IMR-90 (cell line): ENCODE results near the gene GP9. TPM values are rescaled to one million over a fixed set of nuclear protein-coding genes. Genes with fewer than 3 reads are reported as not detected.

Experiments used
- ATAC-seq: fragments of 200-7000 bp; cut with Tn5 transposase; 2 replicates; pipeline ENCODE4 v1.9.1; 2020; ENCODE audit warnings: low read depth, mild to moderate bottlenecking, moderate library complexity
- BruUV-seq: library from RNA; stranded (reverse); fragments of 400-500 nt; replicated peaks from 2 replicates; lab custom pipeline; 2021; lab: Mats Ljungman, UMichigan
- CTCF ChIA-PET: fragments of 300-600 bp; formaldehyde crosslinking; extraction: SDS; loops from one replicate; lab custom pipeline; 2021; ENCODE audit warnings: antibody characterized with exemption; lab: Yijun Ruan, JAX
- POLR2A ChIA-PET: fragments of 300-600 bp; sonication (Branson Sonifier 250); formaldehyde crosslinking; loops from one replicate; lab custom pipeline; 2022; ENCODE audit warnings: antibody characterized with exemption; ENCODE audit not compliant: unreplicated experiment; lab: Charles Lee
- DNase-seq: peaks from one replicate; pipeline ENCODE4 v3.0.0; 2013
- H2AFZ ChIP-seq: replicated peaks from 2 replicates; pipeline ENCODE3; 2013; ENCODE audit warnings: low read length, mild to moderate bottlenecking; ENCODE audit not compliant: poor library complexity
- H2AK5ac ChIP-seq: 2 replicates; pipeline ENCODE4 v1.6.1; 2013; ENCODE audit warnings: low read depth, low read length, inconsistent platforms
- H2AK9ac ChIP-seq: replicated peaks from 2 replicates; pipeline ENCODE3; 2013; ENCODE audit warnings: mild to moderate bottlenecking, low read depth, low read length, moderate library complexity; ENCODE audit not compliant: poor library complexity
- H2BK120ac ChIP-seq: 2 replicates; pipeline ENCODE4 v1.6.1; 2013; ENCODE audit warnings: low read depth, low read length, inconsistent platforms
- H2BK15ac ChIP-seq: 3 replicates; pipeline ENCODE4 v1.6.1; 2013; ENCODE audit warnings: low read depth, low read length, inconsistent platforms
- H2BK20ac ChIP-seq: 2 replicates; pipeline ENCODE4 v1.6.1; 2013; ENCODE audit warnings: low read depth, mild to moderate bottlenecking, inconsistent platforms, low read length, moderate library complexity
- H2BK5ac ChIP-seq: 2 replicates; pipeline ENCODE4 v1.6.1; 2013; ENCODE audit warnings: mild to moderate bottlenecking, low read depth, low read length, inconsistent platforms; ENCODE audit not compliant: poor library complexity, severe bottlenecking
- H3K14ac ChIP-seq: replicated peaks from 2 replicates; pipeline ENCODE4 v1.6.1; 2013; ENCODE audit warnings: low read depth, low read length, inconsistent platforms
- H3K18ac ChIP-seq: 2 replicates; pipeline ENCODE4 v1.6.1; 2013; ENCODE audit warnings: low read depth, low read length, control low read depth
- H3K23ac ChIP-seq: 2 replicates; pipeline ENCODE4 v1.6.1; 2013; ENCODE audit warnings: low read depth, low read length, inconsistent platforms
- H3K27ac ChIP-seq: 2 replicates; pipeline ENCODE4 v1.5.1; 2013; ENCODE audit warnings: mild to moderate bottlenecking, control low read depth, low read length; ENCODE audit not compliant: insufficient read depth
- H3K27me3 ChIP-seq: 2 replicates; pipeline ENCODE4 v1.6.1; 2013; ENCODE audit warnings: low read length; ENCODE audit not compliant: control insufficient read depth, insufficient read depth
- H3K36me3 ChIP-seq: 2 replicates; pipeline ENCODE4 v1.6.1; 2013; ENCODE audit warnings: low read length, mixed read lengths; ENCODE audit not compliant: control insufficient read depth, insufficient read depth
- H3K4ac ChIP-seq: 2 replicates; pipeline ENCODE4 v1.6.1; 2013; ENCODE audit warnings: low read depth, low read length, inconsistent platforms
- H3K4me1 ChIP-seq: 2 replicates; pipeline ENCODE4 v1.6.1; 2013; ENCODE audit warnings: low read length, mixed read lengths; ENCODE audit not compliant: control insufficient read depth, insufficient read depth
- H3K4me2 ChIP-seq: 2 replicates; pipeline ENCODE4 v1.6.1; 2013; ENCODE audit warnings: low read depth, mild to moderate bottlenecking, control low read depth, low read length, moderate library complexity
- H3K4me3 ChIP-seq: 2 replicates; pipeline ENCODE4 v1.5.1; 2013; ENCODE audit warnings: low read depth, mild to moderate bottlenecking, control low read depth, low read length, moderate library complexity; ENCODE audit not compliant: insufficient read depth
- H3K56ac ChIP-seq: 2 replicates; pipeline ENCODE4 v1.6.1; 2013; ENCODE audit warnings: low read length, inconsistent platforms; ENCODE audit not compliant: insufficient read depth; ENCODE audit errors: extremely low read depth
- H3K79me1 ChIP-seq, 2 experiments: 2 replicates each; pipeline ENCODE4 v1.6.1; 2013; ENCODE audit warnings: low read length in 2 of 2, inconsistent platforms in 1 of 2, low read depth in 1 of 2
- H3K9ac ChIP-seq: 2 replicates; pipeline ENCODE4 v1.6.1; 2013; ENCODE audit warnings: low read depth, low read length, control low read depth
- H3K9me1 ChIP-seq: 2 replicates; pipeline ENCODE4 v1.6.1; 2013; ENCODE audit warnings: low read length, inconsistent platforms; ENCODE audit not compliant: insufficient read depth
- H3K9me3 ChIP-seq: 2 replicates; pipeline ENCODE4 v1.6.1; 2013; ENCODE audit warnings: low read length; ENCODE audit not compliant: control insufficient read depth, insufficient read depth
- H4K20me1 ChIP-seq: 2 replicates; pipeline ENCODE4 v1.6.1; 2013; ENCODE audit warnings: low read length, inconsistent platforms; ENCODE audit not compliant: insufficient read depth
- H4K5ac ChIP-seq: 2 replicates; pipeline ENCODE4 v1.6.1; 2013; ENCODE audit warnings: mild to moderate bottlenecking, low read depth, low read length, control low read depth
- H4K8ac ChIP-seq, 2 experiments: 2 replicates each; pipeline ENCODE4 v1.6.1; 2013; ENCODE audit warnings: low read depth in 2 of 2, low read length in 2 of 2, control low read depth in 1 of 2, inconsistent platforms in 1 of 2
- H4K91ac ChIP-seq: 2 replicates; pipeline ENCODE4 v1.6.1; 2013; ENCODE audit warnings: low read depth, low read length, inconsistent platforms; ENCODE audit not compliant: insufficient read depth
- CEBPB ChIP-seq: IDR thresholded peaks from 2 replicates; pipeline ENCODE4 v1.6.1; 2012; ENCODE audit warnings: low read depth, low read length, improper control_type of control experiment
- CHD1 ChIP-seq: IDR thresholded peaks from 2 replicates; pipeline ENCODE4 v1.6.1; 2012; ENCODE audit warnings: low read depth, low read length, improper control_type of control experiment
- FOS ChIP-seq: fragments of 150-350 bp; IDR thresholded peaks from 2 replicates; pipeline ENCODE4 v1.6.1; 2016; ENCODE audit warnings: low read depth, low read length
- MAFK ChIP-seq: IDR thresholded peaks from 2 replicates; pipeline ENCODE4 v1.6.1; 2012; ENCODE audit warnings: low read depth, low read length, improper control_type of control experiment
- MAZ ChIP-seq: IDR thresholded peaks from 2 replicates; pipeline ENCODE4 v1.6.1; 2012; ENCODE audit warnings: low read depth, mild to moderate bottlenecking, low read length, improper control_type of control experiment, moderate library complexity, borderline replicate concordance
- MXI1 ChIP-seq: IDR thresholded peaks from 2 replicates; pipeline ENCODE4 v1.6.1; 2012; ENCODE audit warnings: low read depth, mild to moderate bottlenecking, low read length, moderate library complexity, borderline replicate concordance
- WGBS, 2 experiments: methylation state at CpG; one replicate each; pipeline versions ENCODE4 v1.1.5 to v1.1.7; 2013; ENCODE audit warnings: missing lambda C conversion rate in 2 of 2; ENCODE audit not compliant: insufficient read length in 1 of 2; ENCODE audit errors: extremely low coverage in 2 of 2; 5-methylcytosine and 5-hydroxymethylcytosine counted together
- dilution Hi-C: fragments of 300-500 bp; cut with HindIII; formaldehyde crosslinking; loops from one replicate; pipeline ENCODE4 v1.14.3; 2018; ENCODE audit warnings: low sequenced_read_pairs; ENCODE audit not compliant: unreplicated experiment
- in situ Hi-C: fragments of 300-500 bp; cut with MboI; formaldehyde crosslinking; loops from 3 replicates; pipeline ENCODE4 v1.14.3; 2019; ENCODE audit warnings: low sequenced_read_pairs, inconsistent platforms, mixed read lengths
- intact Hi-C: fragments of 100-400 bp; cut with micrococcal nuclease; formaldehyde crosslinking; loops from 2 replicates; pipeline ENCODE4 v1.10.0; 2022
- polyA plus RNA-seq, 3 experiments: library from polyadenylated mRNA; depleted of rRNA; stranded (reverse); fragments of >200 nt; gene quantifications; 2 replicates each; pipeline ENCODE4 v1.2.3, GENCODE V29; 2012; ENCODE audit warnings: low replicate concordance in 1 of 3
- total RNA-seq: library from RNA; depleted of rRNA; stranded (reverse); fragments of >200 nt; gene quantifications from 2 replicates; pipeline ENCODE4 v1.2.3, GENCODE V29; 2012
- TF ChIP-seq, protein P1 (sequence below): conservative IDR thresholded peaks from 2 replicates; pipeline ENCODE4 v1.5.1; 2012; ENCODE audit warnings: mild to moderate bottlenecking, low read depth, low read length, improper control_type of control experiment
- TF ChIP-seq, protein P2 (sequence below): fragments of 150-350 bp; IDR thresholded peaks from 2 replicates; pipeline ENCODE4 v1.6.1; 2017; ENCODE audit warnings: mild to moderate bottlenecking, antibody characterized with exemption, low read length, low read depth

GP9 gene
- total and polyA plus RNA-seq, 2 of the 4 experiments (the other 2 are of a cell fraction) = not detected

DNA sequence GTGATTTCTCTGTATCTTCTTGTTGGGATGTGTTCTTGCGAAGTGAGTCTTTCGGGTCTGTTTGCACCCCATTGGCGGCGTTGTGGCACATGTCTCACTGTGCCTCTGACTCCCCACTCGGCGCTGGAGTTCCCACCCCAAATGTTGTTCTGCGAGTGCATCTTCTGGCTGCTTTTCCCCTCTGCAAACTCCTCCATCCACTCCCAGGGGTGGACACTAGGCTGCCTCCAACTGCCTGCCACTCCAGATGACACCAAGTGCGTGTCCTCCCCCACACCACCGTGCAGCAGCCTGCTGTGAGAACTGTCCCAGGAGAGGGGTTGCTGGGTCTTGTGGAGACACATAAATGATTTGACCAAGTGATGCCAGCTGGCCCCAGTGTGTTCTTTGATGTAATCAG lies 41.8 kb upstream of the GP9 start:
- Histone ChIP-seq H3K14ac (no peak overlapping the region), H2AK9ac (no peak overlapping the region), H3K79me1 (no peaks in the 10 kb centered on the region), H3K56ac (no peak overlapping the region), H3K18ac (peak overlapping the region; percentile 2; the same call in 1 of the 2 replicates), H3K27me3 (peaks cover 9% of the 10 kb centered on the region; the same call in 1 of the 2 replicates), H2AK5ac (peak overlapping the region; percentile 25), H4K20me1 (no peaks in the 10 kb centered on the region), H3K9me3 (peaks cover 3% of the 10 kb centered on the region; the same call in 1 of the 2 replicates), H3K9me1 (peaks cover 11% of the 10 kb centered on the region), H3K23ac (0 out of 2 replicates have a peak overlapping the region, but pooled peaks have one; percentile 31), H4K91ac (peak overlapping the region; percentile 32; the same call in 1 of the 2 replicates), H3K4me1 (peaks cover 26% of the 10 kb centered on the region), H3K36me3 (no peaks in the 10 kb centered on the region), H4K8ac (no peak overlapping the region; a peak in 1 of 4 replicates), H3K4me2 (no peak overlapping the region), H3K4me3 (no peak overlapping the region), H2BK20ac (peak overlapping the region; percentile 48; the same call in 1 of the 2 replicates), H2BK5ac (no peak overlapping the region), H2BK120ac (peak overlapping the region; percentile 44), H4K5ac (peak overlapping the region; percentile 20; the same call in 1 of the 2 replicates), H3K9ac (no peak overlapping the region), H3K4ac (peak overlapping the region; percentile 70), H2BK15ac (peak overlapping the region; percentile 41; the same call in 1 of the 3 replicates), H2AFZ (no peak overlapping the region), H3K27ac (peak overlapping the region; percentile 37; the same call in 1 of the 2 replicates)
- ATAC-seq (no peak), DNase-seq (no peak)
- TF ChIP-seq MAFK (no peak), CHD1 (no peak), FOS (no peak), CEBPB (no peak), MXI1 (no peak), MAZ (no peak)
- TF ChIP-seq, protein P1, sequence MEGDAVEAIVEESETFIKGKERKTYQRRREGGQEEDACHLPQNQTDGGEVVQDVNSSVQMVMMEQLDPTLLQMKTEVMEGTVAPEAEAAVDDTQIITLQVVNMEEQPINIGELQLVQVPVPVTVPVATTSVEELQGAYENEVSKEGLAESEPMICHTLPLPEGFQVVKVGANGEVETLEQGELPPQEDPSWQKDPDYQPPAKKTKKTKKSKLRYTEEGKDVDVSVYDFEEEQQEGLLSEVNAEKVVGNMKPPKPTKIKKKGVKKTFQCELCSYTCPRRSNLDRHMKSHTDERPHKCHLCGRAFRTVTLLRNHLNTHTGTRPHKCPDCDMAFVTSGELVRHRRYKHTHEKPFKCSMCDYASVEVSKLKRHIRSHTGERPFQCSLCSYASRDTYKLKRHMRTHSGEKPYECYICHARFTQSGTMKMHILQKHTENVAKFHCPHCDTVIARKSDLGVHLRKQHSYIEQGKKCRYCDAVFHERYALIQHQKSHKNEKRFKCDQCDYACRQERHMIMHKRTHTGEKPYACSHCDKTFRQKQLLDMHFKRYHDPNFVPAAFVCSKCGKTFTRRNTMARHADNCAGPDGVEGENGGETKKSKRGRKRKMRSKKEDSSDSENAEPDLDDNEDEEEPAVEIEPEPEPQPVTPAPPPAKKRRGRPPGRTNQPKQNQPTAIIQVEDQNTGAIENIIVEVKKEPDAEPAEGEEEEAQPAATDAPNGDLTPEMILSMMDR = no peak
- TF ChIP-seq, protein P2, sequence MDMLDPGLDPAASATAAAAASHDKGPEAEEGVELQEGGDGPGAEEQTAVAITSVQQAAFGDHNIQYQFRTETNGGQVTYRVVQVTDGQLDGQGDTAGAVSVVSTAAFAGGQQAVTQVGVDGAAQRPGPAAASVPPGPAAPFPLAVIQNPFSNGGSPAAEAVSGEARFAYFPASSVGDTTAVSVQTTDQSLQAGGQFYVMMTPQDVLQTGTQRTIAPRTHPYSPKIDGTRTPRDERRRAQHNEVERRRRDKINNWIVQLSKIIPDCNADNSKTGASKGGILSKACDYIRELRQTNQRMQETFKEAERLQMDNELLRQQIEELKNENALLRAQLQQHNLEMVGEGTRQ = no peak
- in situ Hi-C loops (no loop called here), intact Hi-C loops (no loop called here), dilution Hi-C loops (no loop called here)
- no TSS peak for BruUV-seq
- no CpG with 5 or more reads among the region's 9 CpGs for WGBS, 2 experiments
- CTCF ChIA-PET = interaction anchor here (0.6 kb wide), 1 partner anchor 35 kb away, joined by 3 read pairs; no protein-coding TSS in a partner anchor
- POLR2A ChIA-PET = no interaction called here
